ENCODE data around the gene ATXN7L3B. TPM values are rescaled to one million over a fixed set of nuclear protein-coding genes. Genes with fewer than 3 reads are reported as not detected.
"Not testable (repeated sequence)": the region's sequence is repeated elsewhere in the genome, so short reads cannot be mapped to it uniquely, and the experiment has no call there.

Gene ATXN7L3B
- total RNA-seq, 1 donor from 2014 or later, result 31.3 TPM

DNA sequence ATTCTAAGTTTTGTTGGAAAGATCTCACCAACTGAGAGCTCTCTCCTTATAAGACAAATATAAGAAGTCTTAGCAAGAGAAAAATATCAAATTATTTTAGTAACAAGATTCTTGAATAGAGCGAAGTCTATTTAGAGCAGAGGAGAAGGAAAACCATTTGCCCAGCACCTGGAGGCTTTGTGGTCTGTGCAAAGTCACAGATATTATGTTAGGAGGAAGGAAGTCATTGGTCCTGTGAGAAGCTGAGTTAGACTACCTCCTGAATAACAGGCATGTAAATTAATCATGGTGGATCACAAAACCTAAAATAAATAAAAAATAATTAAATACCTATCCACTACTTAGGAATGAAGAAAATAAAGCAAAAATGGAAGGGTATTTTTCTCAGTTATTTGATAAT is 38.4 kb upstream of the ATXN7L3B start:
- H3K36me3 ChIP-seq, result no peaks in the 10 kb centered on the region
- intact Hi-C loops (cut with DNase I), result no loop called here

DNA sequence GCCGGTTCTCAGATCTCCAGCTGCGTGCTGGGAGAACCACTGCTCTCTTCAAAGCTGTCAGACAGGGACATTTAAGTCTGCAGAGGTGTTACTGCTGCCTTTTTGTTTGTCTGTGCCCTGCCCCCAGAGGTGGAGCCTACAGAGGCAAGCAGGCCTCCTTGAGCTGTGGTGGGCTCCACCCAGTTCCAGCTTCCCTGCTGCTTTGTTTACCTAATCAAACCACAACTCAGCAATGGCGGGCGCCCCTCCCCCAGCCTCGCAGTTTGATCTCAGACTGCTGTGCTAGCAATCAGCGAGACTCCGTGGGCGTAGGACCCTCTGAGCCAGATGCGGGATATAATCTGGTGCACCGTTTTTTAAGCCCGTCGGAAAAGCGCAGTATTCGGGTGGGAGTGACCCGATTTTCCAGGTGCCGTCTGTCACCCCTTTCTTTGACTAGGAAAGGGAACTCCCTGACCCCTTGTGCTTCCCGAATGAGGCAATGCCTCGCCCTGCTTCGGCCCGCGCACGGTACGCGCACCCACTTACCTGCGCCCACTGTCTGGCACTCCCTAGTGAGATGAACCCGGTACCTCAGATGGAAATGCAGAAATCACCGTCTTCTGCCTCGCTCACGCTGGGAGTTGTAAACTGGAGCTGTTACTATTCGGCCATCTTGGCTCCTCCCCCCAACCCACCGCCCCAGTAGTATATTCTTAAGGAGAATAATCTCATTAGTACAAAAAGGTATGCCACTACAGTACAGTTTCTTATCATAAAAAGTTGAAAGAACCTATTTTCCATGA is 28.6 kb upstream of the ATXN7L3B start:
- ATAC-seq; DNase-seq; H3K4me1 ChIP-seq; H3K36me3 ChIP-seq; H3K27ac ChIP-seq; H3K9me3 ChIP-seq; H3K4me3 ChIP-seq; H3K27me3 ChIP-seq (ENCODE audit: low read depth); intact Hi-C loops (cut with DNase I): not testable (repeated sequence)

More for the DNA sequence above, 38.4 kb upstream of the ATXN7L3B start:
- Histone ChIP-seq H3K4me3 (no peak overlapping the region), H3K9me3 (no peaks in the 10 kb centered on the region), H3K4me1 (no peaks in the 10 kb centered on the region), H3K27ac (no peak overlapping the region), H3K27me3 (ENCODE audit: low read depth) (no peaks in the 10 kb centered on the region)
- DNase-seq, result no peak
- TF ChIP-seq, protein P1, sequence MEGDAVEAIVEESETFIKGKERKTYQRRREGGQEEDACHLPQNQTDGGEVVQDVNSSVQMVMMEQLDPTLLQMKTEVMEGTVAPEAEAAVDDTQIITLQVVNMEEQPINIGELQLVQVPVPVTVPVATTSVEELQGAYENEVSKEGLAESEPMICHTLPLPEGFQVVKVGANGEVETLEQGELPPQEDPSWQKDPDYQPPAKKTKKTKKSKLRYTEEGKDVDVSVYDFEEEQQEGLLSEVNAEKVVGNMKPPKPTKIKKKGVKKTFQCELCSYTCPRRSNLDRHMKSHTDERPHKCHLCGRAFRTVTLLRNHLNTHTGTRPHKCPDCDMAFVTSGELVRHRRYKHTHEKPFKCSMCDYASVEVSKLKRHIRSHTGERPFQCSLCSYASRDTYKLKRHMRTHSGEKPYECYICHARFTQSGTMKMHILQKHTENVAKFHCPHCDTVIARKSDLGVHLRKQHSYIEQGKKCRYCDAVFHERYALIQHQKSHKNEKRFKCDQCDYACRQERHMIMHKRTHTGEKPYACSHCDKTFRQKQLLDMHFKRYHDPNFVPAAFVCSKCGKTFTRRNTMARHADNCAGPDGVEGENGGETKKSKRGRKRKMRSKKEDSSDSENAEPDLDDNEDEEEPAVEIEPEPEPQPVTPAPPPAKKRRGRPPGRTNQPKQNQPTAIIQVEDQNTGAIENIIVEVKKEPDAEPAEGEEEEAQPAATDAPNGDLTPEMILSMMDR (IDR thresholded peaks at IDR 0.05), result no peak
- ATAC-seq, result no peak

DNA sequence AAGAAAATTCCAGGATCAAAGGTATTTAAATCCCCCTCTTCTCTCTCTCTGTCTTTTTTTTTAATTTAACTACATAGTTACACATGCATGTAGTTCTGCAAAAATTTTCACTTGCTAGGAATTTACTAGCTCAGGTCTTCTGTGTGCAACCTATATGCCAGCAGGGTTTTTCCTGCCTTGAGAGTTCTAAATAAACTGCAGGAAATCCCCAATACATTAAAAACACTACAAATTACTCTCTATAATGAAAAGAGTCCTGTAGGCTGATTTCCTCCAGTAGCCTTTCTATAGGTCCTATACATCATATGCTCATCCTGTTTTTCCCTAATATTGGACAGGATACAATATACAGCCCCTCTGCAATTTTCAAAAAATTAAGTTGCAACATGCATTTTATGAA is 27.7 kb upstream of the ATXN7L3B start:
- DNase-seq (no peak), ATAC-seq (no peak)
- intact Hi-C loops (cut with DNase I), result no loop called here
- Histone ChIP-seq H3K4me3 (no peak overlapping the region), H3K27me3 (ENCODE audit: low read depth) (no peaks in the 10 kb centered on the region), H3K36me3 (no peaks in the 10 kb centered on the region), H3K27ac (no peak overlapping the region), H3K9me3 (no peaks in the 10 kb centered on the region), H3K4me1 (no peaks in the 10 kb centered on the region)
- TF ChIP-seq, protein P1 (IDR thresholded peaks at IDR 0.05), result no peak

GRCh38 chr12:74514098-74514872 is 23.4 kb upstream of the ATXN7L3B start:
- intact Hi-C loops (cut with DNase I), result no loop called here
- Histone ChIP-seq H3K36me3 (no peaks in the 10 kb centered on the region), H3K4me3 (no peak overlapping the region), H3K27me3 (ENCODE audit: low read depth) (no peaks in the 10 kb centered on the region), H3K27ac (no peak overlapping the region), H3K4me1 (no peaks in the 10 kb centered on the region), H3K9me3 (no peaks in the 10 kb centered on the region)
- ATAC-seq (no peak), DNase-seq (no peak)
- TF ChIP-seq, protein P1 (IDR thresholded peaks at IDR 0.05), result no peak

DNA sequence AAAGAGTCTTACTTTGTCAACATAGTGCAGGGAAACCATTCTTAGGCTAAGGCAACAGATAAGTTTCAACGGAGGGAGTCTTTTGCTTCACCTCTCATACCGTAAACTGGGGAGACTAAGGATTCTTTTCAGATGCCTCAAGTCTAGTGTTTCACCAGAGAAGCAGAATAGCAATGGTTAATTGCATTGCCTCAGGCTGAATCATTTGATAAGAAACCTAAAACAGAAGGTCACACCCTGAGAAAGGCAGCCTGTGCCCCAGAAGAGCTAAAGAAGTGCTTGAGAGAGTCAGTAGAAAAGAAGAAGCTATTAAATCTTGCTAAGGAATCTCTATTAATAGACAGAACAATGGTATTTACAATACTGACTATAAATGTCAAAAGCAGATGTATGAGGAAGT is 21.8 kb upstream of the ATXN7L3B start:
- Histone ChIP-seq H3K4me1 (no peaks in the 10 kb centered on the region), H3K27me3 (ENCODE audit: low read depth) (no peaks in the 10 kb centered on the region), H3K4me3 (no peak overlapping the region), H3K27ac (no peak overlapping the region), H3K9me3 (no peaks in the 10 kb centered on the region), H3K36me3 (no peaks in the 10 kb centered on the region)
- ATAC-seq (no peak), DNase-seq (no peak)
- TF ChIP-seq, protein P1 (IDR thresholded peaks at IDR 0.05), result no peak
- intact Hi-C loops (cut with DNase I), result no loop called here

DNA sequence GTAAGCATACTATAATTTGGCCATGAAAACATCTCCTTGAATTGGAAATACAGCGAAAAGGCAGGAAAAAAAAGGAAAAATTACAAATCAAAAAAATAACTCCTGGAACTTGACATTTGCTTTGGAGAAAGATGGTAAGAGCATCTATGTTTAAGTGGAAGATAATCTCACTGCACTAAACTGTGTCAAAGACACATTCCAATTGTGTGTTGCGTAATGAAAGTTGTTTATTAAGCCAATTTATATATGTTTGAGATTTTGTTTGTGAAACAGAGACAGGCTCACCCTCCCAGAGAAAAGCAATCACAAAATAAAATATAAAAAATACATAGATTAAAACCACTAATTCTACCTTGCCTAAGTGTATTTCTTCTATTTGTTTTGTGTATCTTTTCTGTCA is 11.1 kb upstream of the ATXN7L3B start:
- Histone ChIP-seq H3K27me3 (ENCODE audit: low read depth) (no peaks in the 10 kb centered on the region), H3K27ac (no peak overlapping the region), H3K4me1 (no peaks in the 10 kb centered on the region), H3K4me3 (no peak overlapping the region), H3K36me3 (no peaks in the 10 kb centered on the region), H3K9me3 (no peaks in the 10 kb centered on the region)
- TF ChIP-seq, protein P1 (IDR thresholded peaks at IDR 0.05), result no peak
- intact Hi-C loops (cut with DNase I), result no loop called here
- ATAC-seq (no peak), DNase-seq (no peak)
